HG02970 (cell line): ENCODE data around the gene SLC19A3.
"Not testable (repeated sequence)": the region's sequence is repeated elsewhere in the genome, so short reads cannot be mapped to it uniquely, and the experiment has no call there.

Experiments used
- ATAC-seq: cut with Tn5 transposase; IDR thresholded peaks from one replicate; pipeline ENCODE4 v1.9.1; 2021; ENCODE audit warnings: mild to moderate bottlenecking, moderate library complexity, moderate number of reproducible peaks; ENCODE audit not compliant: unreplicated experiment, low FRiP score

Gene SLC19A3

GRCh38 chr2:227717687-227718567 lies at the start of gene SLC19A3:
SLC19A3 (minus strand) TSS chr2:227718028; CDS start chr2:227702318, 15,710 bp downstream.
- no peak for ATAC-seq

GRCh38 chr2:227766373-227766883 lies 48.6 kb upstream of the SLC19A3 start:
- peak; percentile 88 for ATAC-seq

DNA sequence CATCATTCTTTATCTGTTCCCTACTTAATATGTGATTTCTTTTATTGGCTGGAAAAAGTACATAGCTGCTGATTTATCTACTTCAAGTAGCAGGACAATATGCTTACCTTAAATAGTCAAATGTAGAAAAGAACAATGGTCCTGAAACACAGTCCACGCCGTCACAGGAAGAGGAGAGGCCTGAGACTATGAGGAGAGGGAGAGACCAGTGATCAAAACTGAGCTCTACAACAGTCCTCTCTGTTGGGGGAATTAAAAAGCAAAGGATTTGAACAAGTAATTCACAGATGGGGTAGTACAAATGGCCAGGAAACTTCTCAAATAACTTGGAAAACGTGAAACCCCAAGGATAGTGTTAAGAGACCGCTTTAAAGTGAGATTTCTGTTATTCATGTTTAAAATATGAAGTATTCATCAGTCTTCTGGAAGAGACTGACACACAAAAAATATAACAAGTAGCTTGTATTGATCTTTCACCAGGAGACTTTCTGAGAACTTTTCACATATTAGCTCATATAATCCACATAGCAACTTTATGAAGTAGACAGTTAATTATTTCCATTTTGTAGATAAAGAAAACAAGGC lies 48.1 kb upstream of the SLC19A3 start:
- no peak for ATAC-seq

- no peak for ATAC-seq
Observed at GRCh38 chr2:227761740-227762476, 44.1 kb upstream of the SLC19A3 start.

- no peak for ATAC-seq
Observed at GRCh38 chr2:227759411-227760118, 41.7 kb upstream of the SLC19A3 start.

GRCh38 chr2:227756261-227756660 lies 38.4 kb upstream of the SLC19A3 start:
- ATAC-seq: not testable (repeated sequence)

GRCh38 chr2:227748079-227748478 lies 30.3 kb upstream of the SLC19A3 start:
- no peak for ATAC-seq

GRCh38 chr2:227745594-227745993 lies 27.8 kb upstream of the SLC19A3 start, which contains the start of gene SCYGR8:
SCYGR8 (plus strand) TSS chr2:227745894; CDS start chr2:227745894, 0 bp downstream.
- no peak for ATAC-seq

DNA sequence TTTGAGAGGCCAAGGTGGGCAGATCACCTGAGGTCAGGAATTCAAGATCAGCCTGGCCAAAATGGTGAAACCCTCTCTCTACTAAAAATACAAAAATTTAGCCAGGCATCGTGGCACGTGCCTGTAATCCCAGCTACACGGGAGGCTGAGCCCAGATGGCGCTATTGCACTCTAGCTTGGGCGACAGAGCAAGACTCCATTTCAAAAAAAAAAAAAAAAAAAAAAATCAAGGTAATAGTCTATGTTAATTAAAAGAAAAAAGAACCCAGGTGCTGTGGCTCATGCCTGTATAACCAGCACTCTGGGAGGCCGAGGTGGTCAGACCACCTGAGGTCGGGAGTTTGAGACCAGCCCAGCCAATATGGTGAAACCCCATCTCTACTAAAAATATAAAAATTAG lies 22.9 kb upstream of the SLC19A3 start:
- not testable (repeated sequence) for ATAC-seq

- no peak for ATAC-seq
Observed at GRCh38 chr2:227739351-227739750, 21.5 kb upstream of the SLC19A3 start.

DNA sequence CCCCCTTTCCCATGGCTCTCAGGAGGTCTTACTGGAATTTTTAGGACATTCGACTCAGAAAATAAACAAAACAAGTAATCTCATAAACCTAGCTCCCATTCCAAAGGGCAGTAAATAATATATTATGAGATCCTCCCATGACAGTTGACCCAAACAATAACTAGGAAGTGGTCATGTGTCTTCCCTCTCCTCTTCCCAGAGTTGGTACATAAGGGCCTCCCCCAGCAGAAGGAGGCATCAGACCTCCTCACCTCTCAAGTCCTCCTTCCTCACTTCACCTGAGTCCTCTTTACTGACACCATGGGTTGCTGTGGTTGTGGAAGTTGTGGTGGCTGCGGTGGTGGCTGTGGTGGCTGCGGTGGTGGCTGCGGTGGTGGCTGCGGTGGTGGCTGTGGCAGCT lies 10.2 kb upstream of the SLC19A3 start, which contains the start of gene SCYGR7:
Gene SCYGR7 (plus strand): TSS at position 301 of the 400 bp plus-strand sequence. CDS start 0 bp downstream, at position 301.
- ATAC-seq: no peak

DNA sequence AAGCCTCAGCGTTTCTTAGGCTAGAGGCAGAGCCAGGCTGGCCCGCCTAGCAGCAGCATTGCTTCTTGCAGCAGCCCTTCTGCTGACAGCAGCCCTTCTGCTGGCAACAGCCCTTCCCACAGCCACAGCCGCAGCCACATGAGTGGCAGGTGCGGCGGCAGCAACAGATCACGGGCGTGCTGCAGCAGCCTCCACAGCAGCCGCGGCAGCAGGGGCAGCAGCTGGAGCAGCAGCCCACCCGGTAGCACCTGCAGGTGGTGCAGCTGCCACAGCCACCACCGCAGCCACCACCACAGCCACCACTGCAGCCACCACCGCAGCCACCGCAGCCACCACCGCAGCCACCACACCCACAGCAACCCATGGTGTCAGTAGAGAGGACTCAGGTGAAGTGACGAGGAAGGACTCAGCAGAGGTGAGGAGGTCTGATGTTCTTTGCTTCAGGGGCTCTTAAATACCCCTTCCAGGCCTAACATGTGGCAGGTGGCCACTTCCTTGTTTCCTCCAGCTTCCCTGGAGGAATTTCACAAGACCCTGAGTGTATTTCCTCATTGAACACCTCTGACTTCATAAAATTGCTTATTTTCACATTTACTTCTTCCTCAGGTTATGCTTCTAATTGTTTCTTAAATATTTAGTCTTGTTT lies 6.7 kb upstream of the SLC19A3 start, which contains the start of gene SCYGR6:
Gene SCYGR6 (minus strand): TSS at position 364 of the 646 bp plus-strand sequence. CDS start 0 bp downstream, at position 364.
- ATAC-seq: no peak

- ATAC-seq: not testable (repeated sequence)
Observed at GRCh38 chr2:227722821-227723220, 5.0 kb upstream of the SLC19A3 start.

DNA sequence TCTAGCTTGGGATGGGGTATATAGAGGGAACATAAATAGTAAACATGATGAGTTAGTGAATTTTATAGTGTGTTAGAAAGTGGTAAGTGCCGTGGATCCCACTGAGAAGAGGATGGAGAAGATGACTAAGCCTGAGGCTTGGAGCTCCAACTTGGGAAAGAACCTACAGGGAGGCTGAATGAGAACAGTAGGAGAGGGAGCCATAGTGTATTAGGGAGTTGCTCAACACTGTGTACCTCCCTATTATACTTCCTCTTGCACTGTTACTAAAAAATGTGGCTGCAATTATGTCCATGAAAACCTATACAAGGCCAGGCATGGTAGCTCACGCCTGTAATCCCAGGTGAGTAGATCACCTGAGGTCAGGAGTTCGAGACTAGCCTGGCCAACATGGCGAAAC lies 2.9 kb upstream of the SLC19A3 start:
- ATAC-seq: no peak

GRCh38 chr2:227719641-227720040 lies 1.8 kb upstream of the SLC19A3 start:
- ATAC-seq: no peak

GRCh38 chr2:227716501-227716900 lies 1.3 kb downstream of the SLC19A3 start:
- ATAC-seq: no peak

DNA sequence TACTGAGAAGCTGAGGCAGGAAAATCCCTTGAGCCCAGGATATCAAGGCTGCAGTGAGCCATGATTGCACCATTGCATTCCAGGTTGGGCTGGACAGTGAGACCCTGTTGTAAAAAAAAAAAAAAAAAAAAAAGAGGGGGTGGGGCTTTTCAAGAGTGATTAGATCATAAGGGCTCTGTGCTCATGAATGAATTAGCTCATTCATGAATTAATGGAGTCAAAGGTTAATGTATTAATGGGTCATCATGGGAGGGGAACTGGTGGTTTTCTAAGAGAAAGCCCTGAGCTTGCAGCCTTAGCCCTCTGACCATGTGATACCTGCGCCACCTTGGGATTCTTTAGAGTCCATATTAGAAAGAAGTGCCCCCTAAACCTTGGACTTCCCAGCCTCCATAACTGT lies 4.5 kb downstream of the SLC19A3 start:
- no peak for ATAC-seq

- ATAC-seq: no peak
Observed at GRCh38 chr2:227710986-227711385, 6.8 kb downstream of the SLC19A3 start.

GRCh38 chr2:227707390-227707789 lies 10.4 kb downstream of the SLC19A3 start:
- no peak for ATAC-seq
